ENCODE measurements around the gene STRBP. TPM values are rescaled to one million over a fixed set of nuclear protein-coding genes. Genes with fewer than 3 reads are reported as not detected.

The STRBP gene
- total and polyA plus RNA-seq, 9 of the 15 experiments (the other 6 are each of a cell fraction or from before 2014, with no cell fraction given) = 27.7 to 84.0 (median 70.2) TPM

GRCh38 chr9:123191260-123191659 is 77.1 kb downstream of the STRBP start:
- peaks cover 0 to 3% of the 10 kb centered on the region in 2 experiments; a peak in 2 of 5 replicates for H3K4me1 ChIP-seq (replicated peaks in 1 of 2; ENCODE audit: control insufficient read depth in 2 of 2, insufficient read depth in 2 of 2, low read length in 2 of 2)
- intact Hi-C loops (cut with micrococcal nuclease) = no loop called here
- TF ChIP-seq SP1 (CRISPR knock-in tag; IDR thresholded peaks at IDR 0.05) = no peak
- TF ChIP-seq SRF (CRISPR knock-in tag; IDR thresholded peaks at IDR 0.05) = 0 out of 4 replicates have a peak, but pooled peaks of 1 of the 2 experiments have one; percentile 62
- no peak overlapping the region for H3K4me2 ChIP-seq (ENCODE audit: insufficient read depth, low read length)
- 71% methylated on average over 4 of the region's 4 CpGs for WGBS (ENCODE audit: insufficient coverage, low coverage, missing lambda C conversion rate)
- no peak overlapping the region for H3K27ac ChIP-seq (ENCODE audit: extremely low read depth, low read depth, low read length)
- H3K27me3 ChIP-seq (ENCODE audit: control insufficient read depth in 2 of 2, insufficient read depth in 2 of 2, low read length in 2 of 2) = no peaks in the 10 kb centered on the region
- no peak overlapping the region for H3K4me3 ChIP-seq
- H3K36me3 ChIP-seq (ENCODE audit: control insufficient read depth, insufficient read depth, low read length) = no peaks in the 10 kb centered on the region
- H4K20me1 ChIP-seq (replicated peaks; ENCODE audit: control insufficient read depth, insufficient read depth, low read length) = no peaks in the 10 kb centered on the region
- H3K9me1 ChIP-seq (ENCODE audit: control insufficient read depth, insufficient read depth, low read length) = no peaks in the 10 kb centered on the region
- ChIA-PET CTCF (ENCODE audit: low intra/inter-chr PET ratio) (no interaction called here), POLR2A (interaction anchor here (1.0 to 1.4 kb wide), 2 partner anchors 12 to 16 kb away, joined by 3 read pairs; no protein-coding TSS in a partner anchor)
- ATAC-seq (peak; percentile 51), FAIRE-seq (no peak), DNase-seq (ENCODE audit: extremely low read depth in 1 of 4, low spot score in 3 of 4) (no peak)
- no peaks in the 10 kb centered on the region for H3K9me3 ChIP-seq (replicated peaks; ENCODE audit: control insufficient read depth, insufficient read depth, low read depth, low read length)
- H2AFZ ChIP-seq (ENCODE audit: low read depth, low read length) = no peak overlapping the region
- BruUV-seq (replicated peaks) = no TSS peak
- peaks cover 65% of the 10 kb centered on the region for H3K79me2 ChIP-seq (ENCODE audit: control insufficient read depth, insufficient read depth, low read length)
- no peak overlapping the region for H3K9ac ChIP-seq (ENCODE audit: insufficient read depth in 1 of 2, low read depth in 2 of 2, low read length in 2 of 2)
- in situ Hi-C loops (cut with MboI) = no loop called here

- H3K27ac ChIP-seq (ENCODE audit: extremely low read depth, low read depth, low read length) = no peak overlapping the region
- H4K20me1 ChIP-seq (replicated peaks; ENCODE audit: control insufficient read depth, insufficient read depth, low read length) = no peaks in the 10 kb centered on the region
- no peak for DNase-seq (ENCODE audit: extremely low read depth in 1 of 4, low spot score in 3 of 4)
- no peaks in the 10 kb centered on the region for H3K27me3 ChIP-seq (ENCODE audit: control insufficient read depth in 2 of 2, insufficient read depth in 2 of 2, low read length in 2 of 2)
- ChIA-PET CTCF (ENCODE audit: low intra/inter-chr PET ratio) (no interaction called here), POLR2A (interaction anchor here (0.6 to 1.5 kb wide), 2 partner anchors 17 to 162 kb away, joined by 3 read pairs; no protein-coding TSS in a partner anchor)
- in situ Hi-C loops (cut with MboI) (no loop called here), intact Hi-C loops (cut with micrococcal nuclease) (no loop called here)
- H3K79me2 ChIP-seq (ENCODE audit: control insufficient read depth, insufficient read depth, low read length) = peaks cover 49% of the 10 kb centered on the region
- peaks cover 18% of the 10 kb centered on the region; the same call in 1 of the 3 replicates for H3K36me3 ChIP-seq (ENCODE audit: control insufficient read depth, insufficient read depth, low read length)
- 88% methylated on average over 1 of the region's 1 CpG for WGBS (ENCODE audit: insufficient coverage, low coverage, missing lambda C conversion rate)
- no peak overlapping the region for H3K4me3 ChIP-seq
- H3K4me1 ChIP-seq (replicated peaks in 1 of 2; ENCODE audit: control insufficient read depth in 2 of 2, insufficient read depth in 2 of 2, low read length in 2 of 2) = peaks cover 0 to 3% of the 10 kb centered on the region in 2 experiments; a peak in 2 of 5 replicates
- no peaks in the 10 kb centered on the region for H3K9me3 ChIP-seq (replicated peaks; ENCODE audit: control insufficient read depth, insufficient read depth, low read depth, low read length)
- no TSS peak for BruUV-seq (replicated peaks)
- no peak for ATAC-seq
- H3K4me2 ChIP-seq (ENCODE audit: insufficient read depth, low read length) = no peak overlapping the region
- H2AFZ ChIP-seq (ENCODE audit: low read depth, low read length) = no peak overlapping the region
- peak; percentile 46 for FAIRE-seq
- no peaks in the 10 kb centered on the region for H3K9me1 ChIP-seq (ENCODE audit: control insufficient read depth, insufficient read depth, low read length)
- TF ChIP-seq FOXA3 (CRISPR knock-in tag; conservative IDR thresholded peaks at IDR 0.05 in 1 of 2, IDR thresholded peaks at IDR 0.05 in 1 of 2) = peak in 1 of 2 experiments; percentile 42; a peak in 1 of 4 replicates
- TF ChIP-seq RNF219 (CRISPR knock-in tag; IDR thresholded peaks at IDR 0.05) = no peak
- H3K9ac ChIP-seq (ENCODE audit: insufficient read depth in 1 of 2, low read depth in 2 of 2, low read length in 2 of 2) = no peak overlapping the region
Observed at GRCh38 chr9:123187131-123187530, 81.3 kb downstream of the STRBP start.

Data from K562 (cell line).